SH-SY5Y (cell line): Measurements from ENCODE around the gene CDCA5.

ENCODE experiments used
- GATA2 ChIP-seq: IDR thresholded peaks from 2 replicates; pipeline ENCODE4 v1.6.1; 2011; ENCODE audit warnings: mild to moderate bottlenecking, low read depth, low read length
- GATA3 ChIP-seq: IDR thresholded peaks from 2 replicates; pipeline ENCODE4 v1.6.1; 2011; ENCODE audit warnings: low read depth, mild to moderate bottlenecking, low read length, moderate library complexity

DNA sequence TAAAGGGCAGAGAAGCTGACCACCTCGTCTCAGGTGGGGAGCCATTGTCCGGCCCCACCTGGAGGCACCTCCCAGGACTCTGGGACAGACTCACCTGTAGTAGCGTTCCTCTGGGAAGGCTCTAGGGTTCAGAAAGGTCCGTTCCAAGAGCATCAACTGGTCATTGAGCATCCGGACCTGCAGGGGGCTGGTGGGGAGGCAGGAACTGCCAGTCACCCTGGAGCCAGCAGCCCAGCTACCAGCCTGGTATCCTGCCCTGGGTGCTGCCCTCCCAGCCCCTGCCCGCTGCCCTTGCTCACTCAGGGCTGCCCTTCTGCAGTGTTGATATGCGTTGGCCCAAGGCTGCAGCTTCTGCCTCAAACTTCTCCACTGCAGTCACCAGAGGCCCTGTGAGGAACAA, 38.1 kb downstream of the CDCA5 start:
- TF ChIP-seq GATA3, result no peak
- no peak for TF ChIP-seq GATA2
